Hematopoietic multipotent progenitor cell treated with erythropoietin and hydrocortisone succinate and interleukin-3 and kit ligand, for 17 days (in vitro differentiated cells): Measurements from ENCODE around the gene NPEPPS.

ENCODE experiments used
- DNase-seq: peaks from one replicate; pipeline ENCODE4 v3.0.0-alpha.2; 2015; ENCODE audit warnings: low spot score

NPEPPS gene

DNA sequence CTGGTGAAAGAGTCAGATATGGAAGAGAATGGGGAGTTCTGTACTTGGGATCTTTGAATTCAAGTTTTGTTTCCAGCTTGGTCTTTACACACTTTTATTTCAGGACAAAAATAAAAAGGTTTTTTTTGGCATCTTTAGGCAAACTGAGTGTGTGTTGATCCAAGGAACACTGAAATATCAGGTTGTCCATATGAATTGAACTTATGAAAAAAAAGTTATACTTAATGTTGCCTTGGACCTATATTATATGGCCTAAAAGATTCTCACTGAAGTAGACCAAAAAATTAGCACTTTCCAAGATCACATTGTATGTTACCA, 133.7 kb downstream of the NPEPPS start:
- DNase-seq, result no peak

DNA sequence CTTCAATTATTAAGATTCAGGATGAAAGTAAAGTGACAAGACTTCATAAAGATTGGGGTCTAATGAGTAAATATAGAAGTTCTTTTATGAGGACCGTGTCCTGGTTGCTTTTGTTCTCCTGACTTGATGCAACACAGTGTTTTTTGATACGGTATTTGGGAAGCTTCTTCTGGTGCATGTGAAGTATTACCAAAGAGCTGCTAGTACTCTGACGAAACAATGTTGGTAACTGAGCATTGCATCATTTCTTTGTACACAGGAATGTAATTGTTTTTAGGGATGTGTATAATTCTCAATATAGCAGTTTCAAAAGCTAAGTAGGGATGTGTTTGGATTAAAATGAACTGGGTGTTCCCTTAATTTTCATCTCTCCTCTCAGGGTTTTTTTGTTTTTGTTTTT, 134.7 kb downstream of the NPEPPS start:
- no peak for DNase-seq

DNA sequence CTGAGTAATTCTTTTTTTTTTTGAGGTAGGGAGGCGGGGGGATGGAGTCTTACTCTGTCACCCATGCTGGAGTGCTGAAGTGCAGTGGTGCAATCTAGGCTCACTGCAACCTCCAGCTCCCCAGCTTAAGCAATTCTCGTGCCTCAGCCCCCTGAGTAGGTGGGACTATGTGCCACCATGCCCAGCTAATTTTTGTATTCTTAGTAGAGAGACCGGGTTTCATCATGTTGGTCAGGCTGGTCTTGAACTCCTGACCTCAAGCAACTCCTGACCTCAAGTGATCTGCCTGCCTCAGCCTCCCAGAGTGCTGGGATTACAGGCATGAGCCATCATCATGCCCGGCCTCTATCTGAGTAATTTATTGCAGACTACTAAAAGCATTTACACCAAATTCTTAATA, 138.2 kb downstream of the NPEPPS start:
- no peak for DNase-seq

DNA sequence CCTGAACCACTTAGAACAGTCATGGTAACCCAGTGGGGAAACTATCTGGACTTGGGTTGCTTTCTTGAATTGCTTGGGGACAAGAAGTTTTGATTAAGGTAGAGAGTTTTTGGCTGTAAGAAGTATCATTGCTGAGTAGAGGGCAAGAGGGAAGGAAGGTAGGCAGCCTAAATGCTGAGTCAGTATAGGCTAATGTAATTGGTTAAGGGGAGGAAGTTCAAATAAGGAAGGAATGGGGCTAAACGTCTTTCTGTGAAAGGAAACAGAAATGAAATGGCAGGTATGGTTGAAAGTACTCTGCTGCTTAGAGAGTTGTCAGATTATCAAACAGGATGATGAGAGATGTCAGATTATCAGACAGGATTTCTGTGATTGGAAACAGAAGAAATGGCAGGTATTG, 139.2 kb downstream of the NPEPPS start:
- DNase-seq, result no peak
